Muscle of arm (tissue), 12 donors: ENCODE measurements around the gene CEP20. TPM values are rescaled to one million over a fixed set of nuclear protein-coding genes. Genes with fewer than 3 reads are reported as not detected.

Experiments
- DNase-seq: peaks from one replicate; pipeline ENCODE4 v3.0.0-alpha.2; 2013
- polyA plus RNA-seq, 12 donors: library from polyadenylated mRNA; unstranded; fragments of 120-200 nt; gene quantifications; one replicate each; pipeline ENCODE4 v1.2.1, GENCODE V29; 2013; ENCODE audit not compliant: insufficient read length in 12 of 12

CEP20 gene
- polyA plus RNA-seq, 12 donors: 12.3 to 33.7 (median 27.6) TPM; not detected in 1

GRCh38 chr16:15836074-15836473 lies 52.3 kb downstream of the CEP20 start:
- DNase-seq: no peak

- DNase-seq: no peak
These were observed 53.1 kb downstream of the CEP20 start for GRCh38 chr16:15835136-15835878.

- no peak for DNase-seq
These were observed 53.9 kb downstream of the CEP20 start for GRCh38 chr16:15834502-15834901.

- DNase-seq: no peak
These were observed 54.9 kb downstream of the CEP20 start for GRCh38 chr16:15833541-15833940.

GRCh38 chr16:15832241-15832640 lies 56.2 kb downstream of the CEP20 start:
- no peak for DNase-seq

GRCh38 chr16:15830832-15831451 lies 57.5 kb downstream of the CEP20 start:
- DNase-seq: no peak

- DNase-seq: no peak
These were observed 58.9 kb downstream of the CEP20 start for GRCh38 chr16:15829460-15829859.

GRCh38 chr16:15827709-15828343 lies 60.6 kb downstream of the CEP20 start:
- no peak for DNase-seq

- DNase-seq: no peak
These were observed 61.1 kb downstream of the CEP20 start for GRCh38 chr16:15827299-15827698.

- no peak for DNase-seq
These were observed 62.6 kb downstream of the CEP20 start for GRCh38 chr16:15825750-15826305.

GRCh38 chr16:15822957-15823356 lies 65.4 kb downstream of the CEP20 start:
- peak; percentile 51 for DNase-seq

- no peak for DNase-seq
These were observed 67.6 kb downstream of the CEP20 start for GRCh38 chr16:15820837-15821236.

- DNase-seq: no peak
These were observed 69.4 kb downstream of the CEP20 start for GRCh38 chr16:15819046-15819445.

GRCh38 chr16:15817446-15817845 lies 71.0 kb downstream of the CEP20 start:
- no peak for DNase-seq

- DNase-seq: no peak
These were observed 72.2 kb downstream of the CEP20 start for GRCh38 chr16:15816228-15816627.

Other genes with a start within 250 kb of the CEP20 start
- gene MARF1, start 245.4 kb downstream of the CEP20 start, polyA plus RNA-seq: 10 to 100 TPM in 11 of 12 donors, not detected in 1; 29.0 to 58.9 (median 38.2) TPM
- 10 to 100 TPM in 11 of 12 donors, not detected in 1; 17.2 to 44.3 (median 24.3) TPM for gene NDE1, start 238.4 kb downstream of the CEP20 start, polyA plus RNA-seq
- 100 to 1,000 TPM in 1 of 12 donors, 10 to 100 TPM in 10, not detected in 1; 11.2 to 375 (median 16.0) TPM for gene MYH11, start 31.6 kb downstream of the CEP20 start, polyA plus RNA-seq
- 10 to 100 TPM in 2 of 12 donors, 1 to 10 TPM in 9, not detected in 1; 4.6 to 15.8 (median 5.1) TPM for gene ABCC1, start 61.0 kb upstream of the CEP20 start, polyA plus RNA-seq